IMR-90 (cell line): Measurements from ENCODE around the gene IGF1.

Source experiments
- CHD1 ChIP-seq: IDR thresholded peaks from 2 replicates; pipeline ENCODE4 v1.6.1; 2012; ENCODE audit warnings: low read depth, low read length, improper control_type of control experiment
- FOS ChIP-seq: fragments of 150-350 bp; IDR thresholded peaks from 2 replicates; pipeline ENCODE4 v1.6.1; 2016; ENCODE audit warnings: low read depth, low read length
- MAFK ChIP-seq: IDR thresholded peaks from 2 replicates; pipeline ENCODE4 v1.6.1; 2012; ENCODE audit warnings: low read depth, low read length, improper control_type of control experiment
- MAZ ChIP-seq: IDR thresholded peaks from 2 replicates; pipeline ENCODE4 v1.6.1; 2012; ENCODE audit warnings: low read depth, mild to moderate bottlenecking, low read length, improper control_type of control experiment, moderate library complexity, borderline replicate concordance
- MXI1 ChIP-seq: IDR thresholded peaks from 2 replicates; pipeline ENCODE4 v1.6.1; 2012; ENCODE audit warnings: low read depth, mild to moderate bottlenecking, low read length, moderate library complexity, borderline replicate concordance
- POLR2A ChIP-seq: IDR thresholded peaks from 2 replicates; pipeline ENCODE4 v1.6.1; 2012; ENCODE audit warnings: mild to moderate bottlenecking, low read depth, low read length
- RAD21 ChIP-seq: IDR thresholded peaks from 2 replicates; pipeline ENCODE4 v1.6.1; 2012; ENCODE audit warnings: low read length, improper control_type of control experiment
- RCOR1 ChIP-seq: IDR thresholded peaks from 2 replicates; pipeline ENCODE4 v1.6.1; 2012; ENCODE audit warnings: mild to moderate bottlenecking, low read length, improper control_type of control experiment; ENCODE audit not compliant: insufficient replicate concordance
- RFX5 ChIP-seq: IDR thresholded peaks from 2 replicates; pipeline ENCODE4 v1.8.0; 2012; ENCODE audit warnings: low read depth, mild to moderate bottlenecking, low read length, moderate library complexity
- TF ChIP-seq, protein P1 (sequence below): conservative IDR thresholded peaks from 2 replicates; pipeline ENCODE4 v1.5.1; 2012; ENCODE audit warnings: mild to moderate bottlenecking, low read depth, low read length, improper control_type of control experiment
- TF ChIP-seq, protein P2 (sequence below): fragments of 150-350 bp; IDR thresholded peaks from 2 replicates; pipeline ENCODE4 v1.6.1; 2017; ENCODE audit warnings: mild to moderate bottlenecking, antibody characterized with exemption, low read length, low read depth

DNA sequence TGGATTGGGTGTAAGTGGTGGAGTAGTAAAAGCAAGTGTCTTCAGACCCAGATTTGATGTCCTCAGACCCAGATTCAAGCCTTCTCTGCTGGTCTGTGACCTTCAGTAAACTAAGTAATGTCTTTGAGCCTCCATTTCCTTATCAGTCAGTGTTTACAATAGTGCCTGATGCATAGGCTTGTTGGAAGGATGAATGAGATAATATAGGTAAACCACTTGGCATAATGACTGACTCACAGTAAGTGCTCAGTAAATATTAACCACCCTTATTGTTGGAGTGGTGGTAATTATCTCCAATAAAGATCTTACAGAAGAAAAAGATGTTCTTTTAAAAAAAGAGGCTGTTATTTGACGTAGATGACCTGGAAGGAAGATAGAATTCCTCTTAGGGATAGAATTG lies 86.2 kb downstream of the IGF1 start:
- TF ChIP-seq, protein P1, sequence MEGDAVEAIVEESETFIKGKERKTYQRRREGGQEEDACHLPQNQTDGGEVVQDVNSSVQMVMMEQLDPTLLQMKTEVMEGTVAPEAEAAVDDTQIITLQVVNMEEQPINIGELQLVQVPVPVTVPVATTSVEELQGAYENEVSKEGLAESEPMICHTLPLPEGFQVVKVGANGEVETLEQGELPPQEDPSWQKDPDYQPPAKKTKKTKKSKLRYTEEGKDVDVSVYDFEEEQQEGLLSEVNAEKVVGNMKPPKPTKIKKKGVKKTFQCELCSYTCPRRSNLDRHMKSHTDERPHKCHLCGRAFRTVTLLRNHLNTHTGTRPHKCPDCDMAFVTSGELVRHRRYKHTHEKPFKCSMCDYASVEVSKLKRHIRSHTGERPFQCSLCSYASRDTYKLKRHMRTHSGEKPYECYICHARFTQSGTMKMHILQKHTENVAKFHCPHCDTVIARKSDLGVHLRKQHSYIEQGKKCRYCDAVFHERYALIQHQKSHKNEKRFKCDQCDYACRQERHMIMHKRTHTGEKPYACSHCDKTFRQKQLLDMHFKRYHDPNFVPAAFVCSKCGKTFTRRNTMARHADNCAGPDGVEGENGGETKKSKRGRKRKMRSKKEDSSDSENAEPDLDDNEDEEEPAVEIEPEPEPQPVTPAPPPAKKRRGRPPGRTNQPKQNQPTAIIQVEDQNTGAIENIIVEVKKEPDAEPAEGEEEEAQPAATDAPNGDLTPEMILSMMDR: no peak
- TF ChIP-seq RAD21: no peak
- no peak for TF ChIP-seq POLR2A
- TF ChIP-seq FOS: no peak
- TF ChIP-seq CHD1: no peak
- TF ChIP-seq, protein P2, sequence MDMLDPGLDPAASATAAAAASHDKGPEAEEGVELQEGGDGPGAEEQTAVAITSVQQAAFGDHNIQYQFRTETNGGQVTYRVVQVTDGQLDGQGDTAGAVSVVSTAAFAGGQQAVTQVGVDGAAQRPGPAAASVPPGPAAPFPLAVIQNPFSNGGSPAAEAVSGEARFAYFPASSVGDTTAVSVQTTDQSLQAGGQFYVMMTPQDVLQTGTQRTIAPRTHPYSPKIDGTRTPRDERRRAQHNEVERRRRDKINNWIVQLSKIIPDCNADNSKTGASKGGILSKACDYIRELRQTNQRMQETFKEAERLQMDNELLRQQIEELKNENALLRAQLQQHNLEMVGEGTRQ: no peak
- TF ChIP-seq RFX5: no peak
- no peak for TF ChIP-seq MXI1
- TF ChIP-seq MAFK: no peak
- no peak for TF ChIP-seq RCOR1
- TF ChIP-seq MAZ: no peak
